GM19467 (cell line): ENCODE data around the gene C1orf94.
"Not testable (repeated sequence)": the region's sequence is repeated elsewhere in the genome, so short reads cannot be mapped to it uniquely, and the experiment has no call there.

Experiments
- ATAC-seq: cut with Tn5 transposase; IDR thresholded peaks from one replicate; pipeline ENCODE4 v1.9.1; 2021; ENCODE audit warnings: mild to moderate bottlenecking, moderate library complexity; ENCODE audit not compliant: unreplicated experiment

The C1orf94 gene

GRCh38 chr1:34164771-34165391, 11.8 kb upstream of the C1orf94 start, which contains the start of gene CSMD2:
Gene CSMD2, minus strand, starts transcription at chr1:34165230. Its CDS starts 133 bp downstream, at chr1:34165097.
- ATAC-seq, result no peak

- ATAC-seq, result no peak
Measured at GRCh38 chr1:34165422-34165921, 11.2 kb upstream of the C1orf94 start.

- ATAC-seq, result no peak
Measured at GRCh38 chr1:34166191-34166624, 10.5 kb upstream of the C1orf94 start.

GRCh38 chr1:34166625-34167361, 9.9 kb upstream of the C1orf94 start:
- ATAC-seq, result no peak

GRCh38 chr1:34167389-34167788, 9.3 kb upstream of the C1orf94 start:
- no peak for ATAC-seq

- ATAC-seq, result no peak
Measured at GRCh38 chr1:34175744-34176143, 963 bp upstream of the C1orf94 start.

- no peak for ATAC-seq
Measured at GRCh38 chr1:34178072-34178471, 1.4 kb downstream of the C1orf94 start.

- ATAC-seq, result not testable (repeated sequence)
Measured at GRCh38 chr1:34183381-34183780, 6.7 kb downstream of the C1orf94 start.

- no peak for ATAC-seq
Measured at GRCh38 chr1:34186741-34187494, 10.2 kb downstream of the C1orf94 start.

- ATAC-seq, result no peak
Measured at GRCh38 chr1:34188418-34188817, 11.7 kb downstream of the C1orf94 start.

GRCh38 chr1:34188985-34189384, 12.3 kb downstream of the C1orf94 start:
- no peak for ATAC-seq

- ATAC-seq, result no peak
Measured at GRCh38 chr1:34190692-34191091, 14.0 kb downstream of the C1orf94 start.

- ATAC-seq, result no peak
Measured at GRCh38 chr1:34192621-34193020, 15.9 kb downstream of the C1orf94 start.

- no peak for ATAC-seq
Measured at GRCh38 chr1:34199927-34200326, 23.2 kb downstream of the C1orf94 start.

- ATAC-seq, result no peak
Measured at GRCh38 chr1:34212673-34213072, 36.0 kb downstream of the C1orf94 start.

- no peak for ATAC-seq
Measured at GRCh38 chr1:34213956-34214355, 37.2 kb downstream of the C1orf94 start.

GRCh38 chr1:34231441-34231840, 54.7 kb downstream of the C1orf94 start:
- ATAC-seq, result no peak

- ATAC-seq, result no peak
Measured at GRCh38 chr1:34235594-34235993, 58.9 kb downstream of the C1orf94 start.

GRCh38 chr1:34236089-34236488, 59.4 kb downstream of the C1orf94 start:
- no peak for ATAC-seq

GRCh38 chr1:34237151-34237815, 60.6 kb downstream of the C1orf94 start:
- ATAC-seq, result no peak

GRCh38 chr1:34245967-34246366, 69.3 kb downstream of the C1orf94 start:
- ATAC-seq, result no peak
